Activated CD4-positive, alpha-beta T cell treated with anti-CD3 and anti-CD28 coated beads, Interleukin-10, Interleukin-2, amounts not matched to agents 100 ng/mL and 50 ng/mL, durations not matched to agents 16 hours and 8 hours (primary cell): Measurements from ENCODE around the gene YIF1B.
A peak's percentile ranks its signal among the peaks of the same experiment; 100 is the strongest.

Source experiments
- DNase-seq: peaks from one replicate; pipeline ENCODE4 v3.0.0-alpha.2; 2020

Gene YIF1B

GRCh38 chr19:38331728-38332127 is 16.0 kb upstream of the YIF1B start:
- no peak for DNase-seq

- DNase-seq: no peak
Measured at GRCh38 chr19:38329651-38330050, 13.9 kb upstream of the YIF1B start.

GRCh38 chr19:38326591-38326990 is 10.8 kb upstream of the YIF1B start:
- no peak for DNase-seq

GRCh38 chr19:38324431-38324830 is 8.7 kb upstream of the YIF1B start:
- no peak for DNase-seq

- DNase-seq: no peak
Measured at GRCh38 chr19:38323291-38323690, 7.5 kb upstream of the YIF1B start.

- no peak for DNase-seq
Measured at GRCh38 chr19:38321646-38322196, 6.0 kb upstream of the YIF1B start.

GRCh38 chr19:38320969-38321339 is 5.2 kb upstream of the YIF1B start:
- no peak for DNase-seq

- peak; percentile 67 for DNase-seq
Measured at GRCh38 chr19:38319421-38320258, 3.9 kb upstream of the YIF1B start, which contains the start of gene KCNK6. Gene KCNK6, plus strand, starts transcription at chr19:38319845. Its CDS starts 106 bp downstream, at chr19:38319951.

GRCh38 chr19:38318660-38319059 is 2.9 kb upstream of the YIF1B start:
- no peak for DNase-seq

- DNase-seq: peak; percentile 60
Measured at GRCh38 chr19:38317104-38317612, 1.4 kb upstream of the YIF1B start.

GRCh38 chr19:38316477-38317067 is 825 bp upstream of the YIF1B start:
- DNase-seq: no peak

- no peak for DNase-seq
Measured at GRCh38 chr19:38310986-38311385, 4.8 kb downstream of the YIF1B start.

GRCh38 chr19:38310279-38310670 is 5.5 kb downstream of the YIF1B start:
- DNase-seq: no peak

GRCh38 chr19:38309615-38310278 is 6.0 kb downstream of the YIF1B start:
- no peak for DNase-seq

- DNase-seq: no peak
Measured at GRCh38 chr19:38308926-38309614, 6.7 kb downstream of the YIF1B start.

GRCh38 chr19:38308006-38308766 is 7.6 kb downstream of the YIF1B start:
- DNase-seq: no peak

GRCh38 chr19:38307597-38307996 is 8.2 kb downstream of the YIF1B start:
- no peak for DNase-seq

GRCh38 chr19:38307076-38307475 is 8.7 kb downstream of the YIF1B start:
- DNase-seq: no peak

- DNase-seq: no peak
Measured at GRCh38 chr19:38306236-38306635, 9.5 kb downstream of the YIF1B start.

- DNase-seq: no peak
Measured at GRCh38 chr19:38304866-38305429, 10.8 kb downstream of the YIF1B start.

GRCh38 chr19:38304352-38304865 is 11.3 kb downstream of the YIF1B start:
- DNase-seq: no peak
